GM18499 (cell line): ENCODE results near the gene OR10D3.
"Not testable (repeated sequence)": the region's sequence is repeated elsewhere in the genome, so short reads cannot be mapped to it uniquely, and the experiment has no call there.

Experiments used
- ATAC-seq: cut with Tn5 transposase; IDR thresholded peaks from one replicate; pipeline ENCODE4 v1.9.1; 2021; ENCODE audit warnings: moderate number of reproducible peaks; ENCODE audit not compliant: insufficient read depth, unreplicated experiment

The OR10D3 gene

DNA sequence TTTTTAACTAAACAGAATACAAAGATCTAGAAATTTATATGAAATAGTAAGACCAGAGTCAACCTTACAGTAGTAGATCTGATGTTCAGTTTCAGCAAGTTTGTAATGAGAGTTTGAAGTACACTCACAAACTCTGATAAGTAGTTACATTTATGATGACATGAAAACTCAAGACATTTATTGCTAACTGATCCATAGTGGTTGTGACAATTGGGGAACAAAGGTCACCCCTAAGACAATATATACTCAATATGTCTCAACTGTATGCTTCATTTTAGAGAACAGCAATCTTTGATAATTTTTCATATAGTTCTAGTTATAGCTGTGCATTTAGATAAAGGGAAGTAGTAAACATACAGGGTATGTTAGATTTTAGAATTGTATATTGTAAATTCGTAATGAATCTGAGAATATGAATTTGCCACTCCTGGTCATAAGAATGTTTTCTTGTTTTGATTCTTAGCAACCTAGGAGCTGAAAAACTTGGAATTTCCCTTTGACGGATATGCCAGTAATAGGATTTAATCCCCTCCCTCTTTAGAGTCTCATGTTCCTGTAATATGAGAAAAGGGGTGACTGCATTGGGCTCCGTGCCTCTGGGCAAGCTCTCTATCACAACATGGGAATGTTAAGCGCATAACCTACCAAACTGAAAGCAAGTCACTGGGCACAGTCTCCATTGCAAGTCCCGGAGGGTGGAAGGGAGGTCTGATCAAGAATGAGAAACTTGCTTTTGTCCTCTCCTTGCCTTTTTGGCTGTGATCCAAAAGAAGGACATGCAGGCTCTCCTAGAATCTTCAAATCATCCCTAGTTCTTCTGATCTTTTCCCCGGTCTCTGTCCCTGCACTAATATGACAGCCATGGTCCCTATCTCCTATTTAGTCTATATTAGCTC lies 11.4 kb downstream of the OR10D3 start:
- no peak for ATAC-seq

DNA sequence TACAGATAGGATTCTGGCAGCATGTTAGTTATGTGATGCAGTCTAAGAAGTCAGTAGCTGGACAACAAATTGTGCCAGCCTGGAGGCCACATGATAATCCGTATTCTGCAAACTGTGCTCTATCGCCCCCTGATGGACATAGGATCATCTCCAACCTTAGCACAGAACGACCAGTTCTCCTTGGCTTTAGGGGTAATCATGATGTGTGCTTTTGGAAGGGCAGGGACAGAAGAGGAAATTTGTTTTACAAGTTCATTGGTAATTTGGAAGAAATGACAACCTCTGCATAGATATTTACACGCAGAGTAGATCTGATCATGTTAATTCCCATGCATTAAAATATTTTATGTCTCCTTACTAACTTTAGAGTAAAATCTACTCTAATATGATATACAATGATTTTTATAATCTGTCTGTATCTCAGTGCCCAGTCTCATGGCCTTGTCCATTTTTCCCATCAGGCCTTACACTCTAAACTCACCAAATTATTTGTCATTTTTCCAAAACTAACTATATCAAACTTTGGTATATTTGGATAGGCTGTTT lies 12.1 kb downstream of the OR10D3 start:
- no peak for ATAC-seq

DNA sequence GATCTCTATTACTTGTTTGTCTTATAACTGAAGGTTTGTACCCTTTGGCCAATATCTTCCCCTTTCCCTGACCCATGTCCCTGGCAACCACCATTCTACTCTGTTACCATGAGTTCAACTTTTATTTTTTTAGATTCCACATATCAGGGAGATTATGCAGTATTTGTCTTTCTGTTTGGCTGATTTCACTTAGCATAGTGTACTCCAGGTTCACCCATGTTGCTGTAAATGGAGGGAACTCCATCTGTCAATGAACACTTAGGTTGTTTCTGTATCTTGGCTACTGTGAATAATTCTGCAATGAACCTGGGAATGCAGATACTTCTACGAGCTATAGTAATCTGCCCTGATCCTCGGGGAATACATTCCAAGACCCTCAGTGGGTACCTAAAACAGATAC lies 14.9 kb downstream of the OR10D3 start:
- no peak for ATAC-seq

DNA sequence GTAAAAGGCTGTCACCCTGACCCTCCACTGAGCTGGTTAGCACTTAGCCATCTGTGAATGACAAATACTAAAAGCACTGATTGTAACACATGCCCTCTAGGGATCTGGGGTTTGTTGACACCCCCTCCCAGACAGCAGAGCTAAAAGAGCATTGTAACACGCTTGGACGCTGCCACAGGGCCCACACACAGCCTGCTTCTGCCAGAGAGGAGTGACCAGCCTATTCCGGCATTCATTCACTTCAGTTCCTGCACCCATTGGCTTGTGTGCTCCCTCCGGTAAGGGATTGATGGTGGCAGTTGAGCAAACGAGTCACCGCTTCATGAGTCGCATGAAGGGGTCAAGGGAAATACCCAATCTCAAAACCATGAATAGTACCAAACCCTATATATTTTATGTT lies 15.8 kb downstream of the OR10D3 start:
- no peak for ATAC-seq

GRCh38 chr11:124199702-124200101 lies 16.6 kb downstream of the OR10D3 start:
- no peak for ATAC-seq

DNA sequence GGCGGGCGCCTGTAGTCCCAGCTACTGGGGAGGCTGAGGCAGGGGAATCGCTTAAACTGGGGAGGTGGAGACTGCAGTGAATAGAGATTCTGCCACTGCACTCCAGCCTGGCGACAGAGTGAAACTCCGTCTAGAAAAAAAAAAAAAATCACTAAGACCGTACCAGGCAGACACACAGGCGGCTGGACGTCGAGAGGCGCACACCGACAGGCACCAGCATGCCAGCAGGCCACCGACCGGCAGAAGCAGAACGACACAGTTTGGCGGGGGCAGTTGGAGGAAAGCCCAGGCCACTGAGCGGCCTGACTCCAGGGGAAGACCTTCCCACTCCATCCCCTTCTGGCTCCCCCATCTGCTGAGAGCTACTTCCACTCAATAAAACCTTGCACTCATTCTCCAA lies 17.5 kb downstream of the OR10D3 start:
- ATAC-seq, result no peak

- no peak for ATAC-seq
Observed at GRCh38 chr11:124202951-124203350, 19.8 kb downstream of the OR10D3 start.

DNA sequence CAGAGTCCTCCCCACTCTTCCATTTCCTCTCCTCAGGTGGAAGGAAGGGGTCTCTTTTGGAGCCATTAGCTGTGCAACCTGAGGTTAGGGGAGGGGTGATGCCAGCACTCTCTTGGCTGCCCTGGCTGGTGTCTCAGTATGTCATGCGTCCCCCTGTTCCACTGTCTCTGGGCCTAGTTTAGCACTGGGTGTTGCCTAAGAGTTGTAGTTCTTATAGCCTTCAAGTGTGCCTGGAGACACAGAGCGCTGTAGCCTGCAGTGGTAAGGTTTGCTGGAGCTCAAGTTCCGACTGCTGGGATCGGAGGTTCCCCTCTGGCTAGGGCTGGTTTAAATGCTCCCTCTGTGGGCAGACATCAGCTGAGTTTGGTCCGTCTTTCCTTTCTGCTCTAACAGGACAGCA lies 20.9 kb downstream of the OR10D3 start:
- ATAC-seq, result no peak

DNA sequence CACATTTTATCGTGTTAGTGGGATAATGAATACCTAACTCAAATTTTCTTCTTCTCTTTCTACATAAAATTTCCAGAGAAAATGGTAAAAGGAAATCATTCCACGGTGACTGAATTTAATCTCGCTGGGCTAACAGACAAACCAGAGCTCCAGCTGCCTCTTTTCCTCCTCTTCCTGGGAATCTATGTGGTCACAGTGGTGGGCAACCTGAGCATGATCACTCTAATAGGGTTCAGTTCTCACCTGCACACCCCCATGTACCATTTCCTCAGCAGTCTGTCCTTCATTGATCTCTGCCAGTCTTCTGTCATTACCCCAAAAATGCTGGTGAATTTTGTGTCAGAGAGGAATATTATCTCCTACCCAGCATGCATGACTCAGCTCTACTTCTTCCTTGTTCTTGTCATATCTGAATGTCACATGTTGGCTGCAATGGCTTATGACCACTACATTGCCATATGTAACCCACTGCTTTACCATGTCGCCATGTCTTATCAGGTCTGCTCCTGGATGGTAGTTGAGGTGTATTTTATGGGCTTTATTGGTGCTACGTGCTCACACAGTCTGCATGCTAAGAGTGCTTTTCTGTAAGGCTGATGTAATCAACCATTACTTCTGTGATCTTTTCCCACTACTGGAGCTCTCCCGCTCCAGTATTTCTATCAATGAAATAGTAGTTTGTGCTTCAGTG lies 24.1 kb downstream of the OR10D3 start:
- ATAC-seq, result no peak

DNA sequence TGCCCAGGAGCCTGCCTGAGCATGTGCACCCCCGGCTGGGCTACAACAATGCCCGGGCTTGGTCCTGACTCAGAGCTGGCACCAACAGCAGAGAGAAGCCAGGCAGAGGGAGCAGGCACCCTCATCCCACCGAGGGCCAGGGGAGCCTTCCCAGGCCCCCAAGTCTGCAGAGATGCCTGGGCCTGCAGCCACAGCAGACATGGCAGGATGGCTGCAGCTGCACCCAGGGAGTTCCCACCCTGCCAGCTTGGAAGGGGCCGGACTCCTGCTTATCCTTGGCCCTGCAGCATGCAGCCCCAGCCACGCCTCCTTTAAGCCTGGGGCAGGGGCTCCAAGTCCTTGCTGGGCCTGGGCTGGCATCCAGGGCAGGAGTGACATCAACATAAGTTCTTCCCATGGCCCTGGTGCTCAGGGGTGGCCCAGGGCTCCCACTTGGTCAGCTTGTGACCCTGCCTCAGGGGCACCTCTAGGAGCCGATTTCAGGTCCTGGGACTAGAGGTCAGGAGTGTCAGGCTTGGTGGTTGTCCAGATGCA lies 26.7 kb downstream of the OR10D3 start:
- no peak for ATAC-seq

- ATAC-seq, result no peak
Observed at GRCh38 chr11:124210421-124210820, 27.3 kb downstream of the OR10D3 start.

DNA sequence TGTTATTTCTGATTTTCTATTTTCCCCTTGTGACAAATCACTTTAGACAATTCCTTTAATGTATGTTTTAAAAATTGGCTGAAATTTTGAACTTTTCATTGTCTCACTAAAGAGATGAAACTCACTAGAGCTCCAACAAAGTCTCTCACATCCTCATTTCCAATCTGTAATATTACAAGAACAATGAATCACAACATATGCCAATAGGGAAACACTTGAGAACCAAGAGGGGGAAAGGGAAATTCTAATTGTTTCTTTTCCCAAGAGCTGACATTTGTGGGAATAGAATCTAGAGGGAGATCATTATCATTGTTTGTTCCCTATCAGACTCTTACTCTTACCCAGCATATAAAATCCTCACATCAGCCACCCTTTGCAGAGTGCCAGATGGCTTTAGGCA lies 28.2 kb downstream of the OR10D3 start:
- no peak for ATAC-seq

DNA sequence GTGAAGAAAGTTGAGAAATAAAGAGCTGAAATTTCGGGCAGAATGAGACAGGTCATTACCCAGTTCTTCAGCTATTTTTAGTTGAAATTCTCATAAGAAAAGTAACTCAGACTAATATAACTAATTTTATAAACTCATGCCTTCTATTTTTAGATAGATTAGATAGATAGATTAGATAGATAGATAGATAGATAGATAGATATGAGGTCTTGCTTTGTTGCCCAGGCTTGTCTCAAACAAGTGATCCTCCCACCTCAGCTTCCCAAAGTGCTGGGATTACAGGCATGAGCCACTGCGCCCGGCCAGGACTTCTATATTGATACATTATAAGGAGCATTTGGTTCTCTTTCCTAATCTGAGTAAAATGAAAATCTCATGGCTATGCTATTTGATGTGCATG lies 30.9 kb downstream of the OR10D3 start:
- no peak for ATAC-seq

GRCh38 chr11:124219126-124219525 lies 36.0 kb downstream of the OR10D3 start:
- ATAC-seq, result no peak

GRCh38 chr11:124222407-124222806 lies 39.3 kb downstream of the OR10D3 start:
- ATAC-seq, result no peak

- ATAC-seq, result not testable (repeated sequence)
Observed at GRCh38 chr11:124224618-124225423, 41.7 kb downstream of the OR10D3 start.

DNA sequence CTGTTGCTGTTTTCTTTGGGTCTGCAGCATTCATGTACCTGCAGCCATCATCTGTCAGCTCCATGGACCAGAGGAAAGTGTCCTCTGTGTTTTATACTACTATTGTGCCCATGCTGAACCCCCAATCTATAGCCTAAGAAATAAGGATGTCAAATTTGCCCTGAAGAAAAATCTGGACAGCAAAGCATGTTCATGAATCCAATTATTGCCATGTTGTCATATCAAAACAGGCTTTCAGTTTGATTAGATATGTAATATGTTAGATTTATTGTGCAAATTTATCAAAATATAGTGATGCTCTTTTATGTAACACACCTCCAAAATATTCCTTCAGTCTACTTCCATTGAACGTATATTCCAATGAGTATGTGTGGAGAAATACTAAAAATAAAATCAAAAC lies 42.3 kb downstream of the OR10D3 start:
- no peak for ATAC-seq

DNA sequence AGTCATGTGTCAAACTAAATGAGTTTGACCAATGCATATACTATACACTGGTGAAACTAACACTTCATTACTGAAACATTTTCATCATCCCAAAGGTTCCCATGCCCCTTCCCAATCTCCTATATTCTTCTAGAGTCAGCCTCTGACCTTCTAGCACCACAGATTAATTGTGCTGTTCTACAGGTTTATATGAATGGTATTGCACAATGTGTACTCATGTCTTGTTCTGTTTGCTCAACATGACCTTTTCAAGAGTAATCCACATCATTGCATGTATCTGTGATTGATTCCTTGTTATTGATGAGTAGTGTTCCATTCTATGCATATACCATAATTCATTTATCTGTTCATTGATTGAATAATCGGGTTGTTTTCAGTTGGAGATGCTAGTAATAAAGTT lies 50.2 kb downstream of the OR10D3 start:
- no peak for ATAC-seq
